GM12873 (cell line): Measurements from ENCODE around the gene ZNF23.

Experiments
- CTCF ChIP-seq: IDR thresholded peaks from 2 replicates; pipeline ENCODE4 v1.5.1; 2012; ENCODE audit warnings: low read depth, mild to moderate bottlenecking, moderate library complexity, low read length, control low read depth; ENCODE audit not compliant: insufficient read depth; ENCODE audit errors: missing control alignments

Gene ZNF23

GRCh38 chr16:71421911-71422310 lies 40.1 kb downstream of the ZNF23 start:
- TF ChIP-seq CTCF, result peak; percentile 76

- TF ChIP-seq CTCF, result no peak
Measured at GRCh38 chr16:71414038-71414437, 48.0 kb downstream of the ZNF23 start.

GRCh38 chr16:71413341-71413740 lies 48.7 kb downstream of the ZNF23 start:
- TF ChIP-seq CTCF, result no peak

- TF ChIP-seq CTCF, result peak; percentile 87
Measured at GRCh38 chr16:71412270-71413160, 49.5 kb downstream of the ZNF23 start.

- no peak for TF ChIP-seq CTCF
Measured at GRCh38 chr16:71410146-71410545, 51.9 kb downstream of the ZNF23 start.

- no peak for TF ChIP-seq CTCF
Measured at GRCh38 chr16:71409011-71409775, 52.9 kb downstream of the ZNF23 start.

GRCh38 chr16:71408536-71408935 lies 53.5 kb downstream of the ZNF23 start:
- TF ChIP-seq CTCF, result no peak
